AG20443 (cell line): ENCODE data around the gene BTBD8.

ENCODE experiments used
- DNase-seq: peaks from one replicate; pipeline ENCODE4 v3.0.0; 2012; ENCODE audit warnings: low spot score, mixed read lengths

The BTBD8 gene

GRCh38 chr1:92094090-92094489, 13.9 kb downstream of the BTBD8 start:
- DNase-seq = no peak

GRCh38 chr1:92094595-92094994, 14.4 kb downstream of the BTBD8 start:
- DNase-seq = no peak

- no peak for DNase-seq
Measured at GRCh38 chr1:92095874-92096273, 15.7 kb downstream of the BTBD8 start.

GRCh38 chr1:92096317-92096716, 16.2 kb downstream of the BTBD8 start:
- no peak for DNase-seq

- DNase-seq = no peak
Measured at GRCh38 chr1:92105546-92106081, 25.5 kb downstream of the BTBD8 start.

- no peak for DNase-seq
Measured at GRCh38 chr1:92108631-92109030, 28.5 kb downstream of the BTBD8 start.

GRCh38 chr1:92117526-92117925, 37.4 kb downstream of the BTBD8 start:
- no peak for DNase-seq

GRCh38 chr1:92118826-92119225, 38.7 kb downstream of the BTBD8 start:
- DNase-seq = no peak

- no peak for DNase-seq
Measured at GRCh38 chr1:92123868-92124267, 43.7 kb downstream of the BTBD8 start.

- no peak for DNase-seq
Measured at GRCh38 chr1:92125204-92125603, 45.1 kb downstream of the BTBD8 start.

GRCh38 chr1:92126088-92126487, 45.9 kb downstream of the BTBD8 start:
- DNase-seq = no peak

- DNase-seq = no peak
Measured at GRCh38 chr1:92134331-92134730, 54.2 kb downstream of the BTBD8 start.

- DNase-seq = no peak
Measured at GRCh38 chr1:92136341-92136740, 56.2 kb downstream of the BTBD8 start.

- no peak for DNase-seq
Measured at GRCh38 chr1:92154934-92155333, 74.8 kb downstream of the BTBD8 start.

- DNase-seq = no peak
Measured at GRCh38 chr1:92159593-92159992, 79.4 kb downstream of the BTBD8 start.

- DNase-seq = no peak
Measured at GRCh38 chr1:92165389-92165788, 85.2 kb downstream of the BTBD8 start.

GRCh38 chr1:92167151-92167550, 87.0 kb downstream of the BTBD8 start:
- DNase-seq = no peak

GRCh38 chr1:92168657-92169056, 88.5 kb downstream of the BTBD8 start:
- DNase-seq = no peak

- DNase-seq = no peak
Measured at GRCh38 chr1:92169214-92170005, 89.3 kb downstream of the BTBD8 start.

- peak; percentile 43 for DNase-seq
Measured at GRCh38 chr1:92184632-92185031, 104.5 kb downstream of the BTBD8 start.

GRCh38 chr1:92186081-92186480, 105.9 kb downstream of the BTBD8 start:
- peak; percentile 16 for DNase-seq

- DNase-seq = no peak
Measured at GRCh38 chr1:92188436-92189255, 108.5 kb downstream of the BTBD8 start.

GRCh38 chr1:92191726-92192125, 111.6 kb downstream of the BTBD8 start:
- no peak for DNase-seq
